K562 (cell line): ENCODE measurements around the gene ORM1. TPM values are rescaled to one million over a fixed set of nuclear protein-coding genes. Genes with fewer than 3 reads are reported as not detected.

Experiments used
- ATAC-seq: fragments of 200-7000 bp; cut with Tn5 transposase; 3 replicates; pipeline ENCODE4 v1.9.1; 2020; ENCODE audit warnings: moderate library complexity
- BruUV-seq: library from RNA; stranded (reverse); fragments of 400-500 nt; replicated peaks from 2 replicates; lab custom pipeline; 2021; lab: Mats Ljungman, UMichigan
- CTCF ChIA-PET: fragments of 300-600 bp; formaldehyde crosslinking; extraction: SDS; loops from one replicate; lab custom pipeline; 2021; ENCODE audit warnings: low intra/inter-chr PET ratio; lab: Yijun Ruan, JAX
- POLR2A ChIA-PET: fragments of 300-600, 350-650 bp; sonication (Branson Sonifier 250); formaldehyde crosslinking; extraction: SDS; loops from one replicate; lab custom pipeline; 2021; ENCODE audit warnings: antibody characterized with exemption, inconsistent platforms; lab: Yijun Ruan, JAX
- DNase-seq, 4 experiments: peaks; one replicate each; pipeline versions ENCODE4 v3.0.0 to v3.0.0-alpha.2; 2011 to 2018; ENCODE audit warnings: low spot score in 3 of 4, mixed read lengths in 3 of 4; ENCODE audit errors: extremely low read depth in 1 of 4
- FAIRE-seq: peaks from 2 replicates; lab custom pipeline; 2011; peaks lifted over from hg19 to GRCh38; lab: Jason Lieb, UNC
- H2AFZ ChIP-seq: 2 replicates; pipeline ENCODE4 v1.6.0; 2011; ENCODE audit warnings: low read depth, low read length, control low read depth, inconsistent platforms
- H3K27ac ChIP-seq: fragments of 200-600 bp; 3 replicates; pipeline ENCODE4 v1.8.0; 2011; ENCODE audit warnings: low read depth, mild to moderate bottlenecking, control low read depth, inconsistent platforms, low read length, moderate library complexity, mixed read lengths; ENCODE audit errors: extremely low read depth
- H3K27me3 ChIP-seq, 2 experiments: fragments of 300-600 bp in 1 of 2; 2 replicates in 1 of 2; 3 replicates in 1 of 2; pipeline versions ENCODE4 v1.6.0 to v1.8.0; 2011; ENCODE audit warnings: inconsistent platforms in 2 of 2, low read length in 2 of 2, mild to moderate bottlenecking in 1 of 2, mixed read lengths in 1 of 2, moderate library complexity in 1 of 2; ENCODE audit not compliant: control insufficient read depth in 2 of 2, insufficient read depth in 2 of 2
- H3K36me3 ChIP-seq: fragments of 300-600 bp; 3 replicates; pipeline ENCODE4 v1.8.0; 2011; ENCODE audit warnings: mild to moderate bottlenecking, low read length, inconsistent platforms; ENCODE audit not compliant: control insufficient read depth, insufficient read depth
- H3K4me1 ChIP-seq, 2 experiments: fragments of 200-600 bp in 1 of 2; replicated peaks in 1 of 2; 2 replicates in 1 of 2; 3 replicates in 1 of 2; pipeline versions ENCODE4 v1.5.1 to v1.8.0; 2011; ENCODE audit warnings: inconsistent platforms in 2 of 2, low read length in 2 of 2, mild to moderate bottlenecking in 1 of 2, mixed read lengths in 1 of 2, moderate library complexity in 1 of 2; ENCODE audit not compliant: control insufficient read depth in 2 of 2, insufficient read depth in 2 of 2
- H3K4me2 ChIP-seq: 2 replicates; pipeline ENCODE4 v1.6.1; 2011; ENCODE audit warnings: low read length, control low read depth, inconsistent platforms, mixed read lengths; ENCODE audit not compliant: insufficient read depth
- H3K4me3 ChIP-seq: fragments of 200-600 bp; sonication (generic), shearing (Covaris generic); 2 replicates; pipeline ENCODE4 v1.5.1; 2016; ENCODE audit warnings: control low read depth, inconsistent platforms
- H3K79me2 ChIP-seq: fragments of 200-600 bp; 3 replicates; pipeline ENCODE4 v1.8.0; 2011; ENCODE audit warnings: low read length, inconsistent platforms; ENCODE audit not compliant: control insufficient read depth, insufficient read depth
- H3K9ac ChIP-seq, 2 experiments: 2 replicates each; pipeline versions ENCODE4 v1.6.0 to v1.6.1; 2011; ENCODE audit warnings: low read depth in 2 of 2, low read length in 2 of 2, control low read depth in 1 of 2, inconsistent platforms in 1 of 2, mild to moderate bottlenecking in 1 of 2, mixed read lengths in 1 of 2; ENCODE audit not compliant: insufficient read depth in 1 of 2
- H3K9me1 ChIP-seq: one replicate; pipeline ENCODE4 v1.6.0; 2011; ENCODE audit warnings: inconsistent platforms, mild to moderate bottlenecking, low read length, moderate library complexity; ENCODE audit not compliant: control insufficient read depth, insufficient read depth
- H3K9me3 ChIP-seq: replicated peaks from 2 replicates; pipeline ENCODE4 v1.5.1; 2011; ENCODE audit warnings: low read depth, low read length, inconsistent platforms; ENCODE audit not compliant: control insufficient read depth, insufficient read depth
- H4K20me1 ChIP-seq: replicated peaks from 2 replicates; pipeline ENCODE4 v1.6.1; 2011; ENCODE audit warnings: low read length, inconsistent platforms, mixed read lengths; ENCODE audit not compliant: control insufficient read depth, insufficient read depth
- COPS2 ChIP-seq: fragments of 450-650 bp; conservative IDR thresholded peaks from 2 replicates; pipeline ENCODE4 v1.6.1; 2016; ENCODE audit warnings: mild to moderate bottlenecking, moderate library complexity
- ESRRB ChIP-seq: fragments of 250-450 bp; sonication (Bioruptor Pico); IDR thresholded peaks from 2 replicates; pipeline ENCODE4 v1.5.0; 2020; ENCODE audit warnings: mild to moderate bottlenecking, moderate library complexity, borderline replicate concordance
- HNRNPUL1 ChIP-seq: fragments of 200-400 bp; formaldehyde crosslinking; IDR thresholded peaks from 2 replicates; pipeline ENCODE4 v1.6.1; 2017; ENCODE audit warnings: low read length
- KAT7 ChIP-seq: sonication (generic); formaldehyde crosslinking; IDR thresholded peaks from 2 replicates; pipeline ENCODE4 v1.8.0; 2022; ENCODE audit warnings: missing genetic modification reagents, mild to moderate bottlenecking, borderline replicate concordance
- MAZ ChIP-seq, 2 experiments: fragments of 450-650 bp in 1 of 2; sonication (generic) in 1 of 2; formaldehyde crosslinking; IDR thresholded peaks in 1 of 2; conservative IDR thresholded peaks in 1 of 2; 2 replicates each; pipeline versions ENCODE4 v1.4.0 to v1.5.0; 2020; ENCODE audit warnings: mild to moderate bottlenecking in 1 of 2, missing genetic modification reagents in 1 of 2
- MBD2 ChIP-seq: sonication (generic); IDR thresholded peaks from 2 replicates; pipeline ENCODE4 v1.6.1; 2016; ENCODE audit warnings: low read depth, borderline replicate concordance
- PHB ChIP-seq: fragments of 250-450 bp; sonication (Bioruptor Pico); IDR thresholded peaks from 2 replicates; pipeline ENCODE4 v1.5.0; 2021
- POLR3A ChIP-seq: IDR thresholded peaks from 2 replicates; pipeline ENCODE4 v1.6.1; 2011; ENCODE audit warnings: borderline replicate concordance, mild to moderate bottlenecking, moderate library complexity; ENCODE audit not compliant: insufficient read length, insufficient read depth; ENCODE audit errors: extremely low read depth
- YY1 ChIP-seq, 3 experiments: IDR thresholded peaks; 2 replicates each; pipeline ENCODE4 v1.6.1; 2011; ENCODE audit warnings: low read length in 2 of 3, mild to moderate bottlenecking in 2 of 3, moderate library complexity in 2 of 3, borderline replicate concordance in 1 of 3, control low read depth in 1 of 3, low read depth in 1 of 3; ENCODE audit not compliant: insufficient read depth in 3 of 3, insufficient replicate concordance in 2 of 3, control insufficient read depth in 1 of 3, insufficient read length in 1 of 3; ENCODE audit errors: extremely low read depth in 1 of 3
- ZNF140 ChIP-seq: fragments of 250-450 bp; sonication (Bioruptor Pico); IDR thresholded peaks from 2 replicates; pipeline ENCODE4 v1.8.0; 2021; ENCODE audit warnings: moderate library complexity, mild to moderate bottlenecking, inconsistent platforms
- ZNF143 ChIP-seq: sonication (generic); formaldehyde crosslinking; IDR thresholded peaks from 2 replicates; pipeline ENCODE4 v1.9.0; 2022; ENCODE audit warnings: mild to moderate bottlenecking, missing genetic modification reagents
- WGBS: fragments of 100-300 bp; shearing (Covaris generic); methylation state at CpG from one replicate; pipeline ENCODE4 v1.1.6; 2016; ENCODE audit warnings: low coverage, mixed read lengths; ENCODE audit not compliant: insufficient coverage; ENCODE audit errors: missing lambda C conversion rate; 5-methylcytosine and 5-hydroxymethylcytosine counted together
- in situ Hi-C: fragments of 300-500 bp; cut with MboI; formaldehyde crosslinking; loops from 4 replicates; pipeline ENCODE4 v1.15.0; 2018; ENCODE audit warnings: inconsistent platforms, mixed read lengths
- intact Hi-C: fragments of 100-400 bp; cut with micrococcal nuclease; formaldehyde crosslinking; loops from 2 replicates; pipeline ENCODE4 v1.14.2; 2022
- polyA plus RNA-seq, 8 experiments: library from polyadenylated mRNA; depleted of rRNA in 4 of 8; stranded (reverse) in 5 of 8; unstranded in 3 of 8; fragments of >200 nt; fragmentation: Nextera tagmentation in 2 of 8; fragmentation: Illumina TruSeq in 1 of 8; extraction: Ambion mirVana in 2 of 8; extraction: Trizol in 1 of 8; gene quantifications; 2 replicates each; pipeline versions ENCODE4 v1.2.1 to v1.2.3, GENCODE V29; 2011 to 2014; ENCODE audit warnings: inconsistent platforms in 1 of 8, missing spikeins in 1 of 8
- total RNA-seq, 7 experiments: library from RNA; depleted of rRNA in 6 of 7; stranded (reverse); fragments of >200 nt in 6 of 7; fragmentation: Illumina TruSeq in 2 of 7; extraction: Trizol in 2 of 7; gene quantifications; 2 replicates each; pipeline versions ENCODE4 v1.2.1 to v1.2.3, GENCODE V29; 2011 to 2021; ENCODE audit warnings: low replicate concordance in 1 of 7
- TF ChIP-seq, protein P1 (sequence below): sonication (generic); formaldehyde crosslinking; IDR thresholded peaks from 2 replicates; pipeline ENCODE4 v1.4.0; 2020; ENCODE audit warnings: mild to moderate bottlenecking, missing genetic modification reagents

ORM1 gene
- total and polyA plus RNA-seq, 9 of the 15 experiments (the other 6 are each of a cell fraction or from before 2014, with no cell fraction given), result 2.9 TPM; not detected in 8

DNA sequence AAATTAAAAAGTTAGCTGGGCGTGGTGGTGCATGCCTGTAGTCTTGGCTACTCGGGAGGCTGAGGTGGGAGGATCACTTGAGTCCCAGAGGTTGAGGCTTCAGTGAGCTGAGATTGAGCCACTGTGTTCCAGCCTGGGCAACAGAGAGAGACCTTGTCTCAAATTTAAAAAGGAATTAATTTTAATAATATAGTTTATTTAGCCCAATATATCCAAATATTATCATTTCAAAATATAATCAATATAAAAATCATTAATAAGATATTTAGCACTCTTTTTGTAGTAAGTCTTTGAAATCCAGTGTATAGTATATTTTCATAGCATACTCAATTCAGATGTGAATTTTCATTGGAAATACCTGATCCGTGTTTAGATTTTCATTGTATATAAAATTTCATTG lies 43.2 kb upstream of the ORM1 start:
- no TSS peak for BruUV-seq
- no peak overlapping the region for H3K4me2 ChIP-seq

GRCh38 chr9:114280636-114281472 lies 42.0 kb upstream of the ORM1 start:
- intact Hi-C loops (no loop called here), in situ Hi-C loops (loop anchor here (10.0 kb wide), 3 partner anchors 126 to 596 kb away; partner anchors contain the start of gene COL27A1)
- Histone ChIP-seq H3K27me3 (peaks cover 16 to 66% of the 10 kb centered on the region in 2 experiments), H4K20me1 (peaks cover 17% of the 10 kb centered on the region), H3K9ac (no peak overlapping the region), H3K4me1 (peaks cover 0 to 4% of the 10 kb centered on the region in 2 experiments; a peak in 2 of 5 replicates), H3K9me1 (no peaks in the 10 kb centered on the region), H3K36me3 (no peaks in the 10 kb centered on the region), H3K27ac (no peak overlapping the region), H3K9me3 (no peaks in the 10 kb centered on the region), H3K79me2 (no peaks in the 10 kb centered on the region), H3K4me2 (no peak overlapping the region), H3K4me3 (no peak overlapping the region), H2AFZ (no peak overlapping the region)
- no peak for FAIRE-seq
- ATAC-seq, result no peak
- 10% methylated on average over 8 of the region's 8 CpGs for WGBS
- POLR2A ChIA-PET, result interaction anchor here (0.6 kb wide), 2 partner anchors 121 to 187 kb away, joined by 3 to 5 read pairs; no protein-coding TSS in a partner anchor
- no TSS peak for BruUV-seq
- TF ChIP-seq HNRNPUL1 (no peak), PHB (CRISPR knock-in tag) (no peak), MAZ (CRISPR knock-in tag; conservative IDR thresholded peaks at IDR 0.05 in 1 of 2, IDR thresholded peaks at IDR 0.05 in 1 of 2) (no peak), MBD2 (no peak), YY1 (IDR thresholded peaks at IDR 0.05; ENCODE audit: borderline replicate concordance in 1 of 3, control insufficient read depth in 1 of 3, extremely low read depth in 1 of 3, insufficient read depth in 3 of 3, insufficient read length in 1 of 3, insufficient replicate concordance in 2 of 3, low read depth in 1 of 3, low read length in 2 of 3) (no peak)
- TF ChIP-seq, protein P1, sequence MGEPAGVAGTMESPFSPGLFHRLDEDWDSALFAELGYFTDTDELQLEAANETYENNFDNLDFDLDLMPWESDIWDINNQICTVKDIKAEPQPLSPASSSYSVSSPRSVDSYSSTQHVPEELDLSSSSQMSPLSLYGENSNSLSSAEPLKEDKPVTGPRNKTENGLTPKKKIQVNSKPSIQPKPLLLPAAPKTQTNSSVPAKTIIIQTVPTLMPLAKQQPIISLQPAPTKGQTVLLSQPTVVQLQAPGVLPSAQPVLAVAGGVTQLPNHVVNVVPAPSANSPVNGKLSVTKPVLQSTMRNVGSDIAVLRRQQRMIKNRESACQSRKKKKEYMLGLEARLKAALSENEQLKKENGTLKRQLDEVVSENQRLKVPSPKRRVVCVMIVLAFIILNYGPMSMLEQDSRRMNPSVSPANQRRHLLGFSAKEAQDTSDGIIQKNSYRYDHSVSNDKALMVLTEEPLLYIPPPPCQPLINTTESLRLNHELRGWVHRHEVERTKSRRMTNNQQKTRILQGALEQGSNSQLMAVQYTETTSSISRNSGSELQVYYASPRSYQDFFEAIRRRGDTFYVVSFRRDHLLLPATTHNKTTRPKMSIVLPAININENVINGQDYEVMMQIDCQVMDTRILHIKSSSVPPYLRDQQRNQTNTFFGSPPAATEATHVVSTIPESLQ, result no peak
- DNase-seq, result no peak
- CTCF ChIA-PET, result no interaction called here

More for the DNA sequence above, 43.2 kb upstream of the ORM1 start:
- no peak for DNase-seq
- in situ Hi-C loops, result loop anchor here (10.0 kb wide), 3 partner anchors 125 to 595 kb away; partner anchors contain the start of gene COL27A1
- no peaks in the 10 kb centered on the region for H3K9me3 ChIP-seq
- WGBS, result 3% methylated on average over 3 of the region's 3 CpGs
- no peak for TF ChIP-seq POLR3A
- TF ChIP-seq KAT7 (CRISPR knock-in tag), result no peak
- no peak for TF ChIP-seq ZNF143 (CRISPR knock-in tag)
- no peak for TF ChIP-seq COPS2
- TF ChIP-seq ESRRB, result no peak
- no peak for TF ChIP-seq ZNF140 (CRISPR knock-in tag)
- no peak overlapping the region for H3K9ac ChIP-seq
- no peak overlapping the region for H2AFZ ChIP-seq
- CTCF ChIA-PET, result interaction anchor here (0.6 kb wide), 1 partner anchor 40 kb away, joined by 3 read pairs; no protein-coding TSS in a partner anchor
- FAIRE-seq, result no peak
- POLR2A ChIA-PET, result no interaction called here
- intact Hi-C loops, result no loop called here
- peaks cover 17% of the 10 kb centered on the region for H4K20me1 ChIP-seq
- peaks cover 16 to 67% of the 10 kb centered on the region in 2 experiments for H3K27me3 ChIP-seq
- H3K4me3 ChIP-seq, result no peak overlapping the region
- H3K79me2 ChIP-seq, result no peaks in the 10 kb centered on the region
- H3K4me1 ChIP-seq, result no peaks in the 10 kb centered on the region
- H3K9me1 ChIP-seq, result no peaks in the 10 kb centered on the region
- no peak overlapping the region for H3K27ac ChIP-seq
- no peaks in the 10 kb centered on the region for H3K36me3 ChIP-seq
- ATAC-seq, result no peak
